OCI-LY3 (cell line): Measurements from ENCODE around the gene LASP1NB.
"Not testable (repeated sequence)": the region's sequence is repeated elsewhere in the genome, so short reads cannot be mapped to it uniquely, and the experiment has no call there.

ENCODE experiments used
- H2AFZ ChIP-seq: fragments of 200-600, 300-600 bp; shearing (Covaris generic); 2 replicates; pipeline ENCODE4 v1.6.0; 2014; ENCODE audit warnings: antibody characterized with exemption, low read depth, low read length
- H3K27ac ChIP-seq: fragments of 200-600, 300-600 bp; sonication (generic); 2 replicates; pipeline ENCODE4 v1.5.1; 2014; ENCODE audit warnings: mild to moderate bottlenecking, low read length, moderate library complexity, mixed read lengths
- H3K27me3 ChIP-seq: fragments of 200-600, 300-600 bp; sonication (generic); 2 replicates; pipeline ENCODE4 v1.6.1; 2014; ENCODE audit warnings: low read depth, low read length, mixed read lengths
- H3K36me3 ChIP-seq: fragments of 200-600, 300-600 bp; sonication (generic); replicated peaks from 2 replicates; pipeline ENCODE3; 2014; ENCODE audit warnings: low read depth, low read length, mixed read lengths
- H3K4me1 ChIP-seq: fragments of 300-600, 200-600 bp; sonication (generic); 2 replicates; pipeline ENCODE4 v1.6.1; 2014; ENCODE audit warnings: low read length, mixed read lengths
- H3K4me2 ChIP-seq: fragments of 200-600, 300-600 bp; sonication (generic); 2 replicates; pipeline ENCODE4 v1.6.1; 2014; ENCODE audit warnings: low read length, mixed read lengths
- H3K4me3 ChIP-seq: fragments of 300-600, 200-600 bp; sonication (generic); 2 replicates; pipeline ENCODE4 v1.5.1; 2014; ENCODE audit warnings: antibody characterized with exemption, mild to moderate bottlenecking, low read length, moderate library complexity
- H3K79me2 ChIP-seq: fragments of 300-600, 200-600 bp; shearing (Covaris generic); 2 replicates; pipeline ENCODE4 v1.6.1; 2014; ENCODE audit warnings: mild to moderate bottlenecking, low read length, mixed read lengths
- H3K9ac ChIP-seq: fragments of 300-600, 200-600 bp; shearing (Covaris generic); 2 replicates; pipeline ENCODE4 v1.6.0; 2014; ENCODE audit warnings: mild to moderate bottlenecking, low read length, moderate library complexity
- H3K9me3 ChIP-seq: fragments of 200-600, 300-600 bp; shearing (Covaris generic); 2 replicates; pipeline ENCODE4 v1.6.1; 2014; ENCODE audit warnings: low read length, mixed read lengths; ENCODE audit not compliant: insufficient read depth
- H4K20me1 ChIP-seq: fragments of 200-600, 300-600 bp; sonication (generic); 2 replicates; pipeline ENCODE4 v1.6.1; 2016; ENCODE audit warnings: low read length, mixed read lengths; ENCODE audit not compliant: insufficient read depth
- EZH2phosphoT487 ChIP-seq: fragments of 200-600 bp; shearing (Covaris generic); IDR thresholded peaks from 2 replicates; pipeline ENCODE4 v1.6.1; 2018; ENCODE audit warnings: antibody characterized with exemption, mixed run types, low read depth
- TF ChIP-seq, protein P1 (sequence below): fragments of 200-600, 300-600 bp; sonication (generic); IDR thresholded peaks from 2 replicates; pipeline ENCODE4 v1.5.1; 2014; ENCODE audit warnings: antibody characterized with exemption, low read length, low read depth

LASP1NB gene

DNA sequence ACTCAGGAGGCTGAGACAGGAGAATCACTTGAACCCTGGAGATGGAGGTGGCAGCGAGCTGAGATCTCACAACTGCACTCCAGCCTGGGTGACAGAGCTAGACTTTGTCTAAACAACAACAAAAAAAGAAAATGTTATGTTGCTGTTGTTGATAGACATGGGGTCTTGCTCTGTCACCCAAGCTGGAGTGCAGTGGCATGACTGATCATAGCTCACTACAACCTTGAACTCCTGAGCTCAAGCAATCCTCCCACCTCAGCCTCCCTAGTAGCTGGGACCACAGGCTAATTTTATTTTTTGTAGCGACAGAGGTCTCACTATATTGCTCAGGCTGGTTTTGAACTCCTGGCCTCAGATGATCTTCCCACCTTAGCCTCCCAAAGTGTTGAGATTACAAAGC is 21.8 kb downstream of the LASP1NB start:
- Histone ChIP-seq H3K4me2 (no peak overlapping the region), H3K27me3 (no peaks in the 10 kb centered on the region), H4K20me1 (no peaks in the 10 kb centered on the region), H3K79me2 (no peaks in the 10 kb centered on the region), H3K9ac (no peak overlapping the region), H2AFZ (no peak overlapping the region), H3K9me3 (no peaks in the 10 kb centered on the region), H3K36me3 (no peaks in the 10 kb centered on the region), H3K4me1 (peaks cover 7% of the 10 kb centered on the region; the same call in 1 of the 2 replicates), H3K4me3 (no peak overlapping the region), H3K27ac (no peak overlapping the region)
- TF ChIP-seq EZH2phosphoT487 = no peak
- TF ChIP-seq, protein P1, sequence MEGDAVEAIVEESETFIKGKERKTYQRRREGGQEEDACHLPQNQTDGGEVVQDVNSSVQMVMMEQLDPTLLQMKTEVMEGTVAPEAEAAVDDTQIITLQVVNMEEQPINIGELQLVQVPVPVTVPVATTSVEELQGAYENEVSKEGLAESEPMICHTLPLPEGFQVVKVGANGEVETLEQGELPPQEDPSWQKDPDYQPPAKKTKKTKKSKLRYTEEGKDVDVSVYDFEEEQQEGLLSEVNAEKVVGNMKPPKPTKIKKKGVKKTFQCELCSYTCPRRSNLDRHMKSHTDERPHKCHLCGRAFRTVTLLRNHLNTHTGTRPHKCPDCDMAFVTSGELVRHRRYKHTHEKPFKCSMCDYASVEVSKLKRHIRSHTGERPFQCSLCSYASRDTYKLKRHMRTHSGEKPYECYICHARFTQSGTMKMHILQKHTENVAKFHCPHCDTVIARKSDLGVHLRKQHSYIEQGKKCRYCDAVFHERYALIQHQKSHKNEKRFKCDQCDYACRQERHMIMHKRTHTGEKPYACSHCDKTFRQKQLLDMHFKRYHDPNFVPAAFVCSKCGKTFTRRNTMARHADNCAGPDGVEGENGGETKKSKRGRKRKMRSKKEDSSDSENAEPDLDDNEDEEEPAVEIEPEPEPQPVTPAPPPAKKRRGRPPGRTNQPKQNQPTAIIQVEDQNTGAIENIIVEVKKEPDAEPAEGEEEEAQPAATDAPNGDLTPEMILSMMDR = no peak

DNA sequence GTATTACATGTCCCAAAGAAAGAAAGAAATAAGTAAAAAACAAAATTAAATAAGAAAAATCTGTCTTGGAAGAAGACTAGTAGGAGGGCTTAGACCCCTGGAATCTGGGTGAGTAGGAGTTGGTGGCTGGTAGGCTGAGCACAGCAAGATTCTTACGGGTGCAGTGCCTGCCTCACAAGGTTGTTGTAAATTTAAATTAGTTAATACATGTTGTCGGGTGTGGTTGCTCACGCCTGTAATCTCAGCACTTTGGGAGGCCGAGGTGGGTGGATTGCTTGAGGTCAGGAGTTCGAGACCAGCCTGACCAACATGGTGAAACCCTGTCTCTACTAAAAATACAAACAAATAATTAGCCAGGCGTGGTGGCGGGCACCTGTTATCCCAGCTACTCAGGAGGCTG is 28.4 kb downstream of the LASP1NB start:
- not testable (repeated sequence) for H3K9ac ChIP-seq, H3K4me3 ChIP-seq, H3K36me3 ChIP-seq, H3K79me2 ChIP-seq, H3K27ac ChIP-seq, H3K27me3 ChIP-seq, H4K20me1 ChIP-seq, H3K9me3 ChIP-seq, H3K4me2 ChIP-seq, H3K4me1 ChIP-seq, H2AFZ ChIP-seq

DNA sequence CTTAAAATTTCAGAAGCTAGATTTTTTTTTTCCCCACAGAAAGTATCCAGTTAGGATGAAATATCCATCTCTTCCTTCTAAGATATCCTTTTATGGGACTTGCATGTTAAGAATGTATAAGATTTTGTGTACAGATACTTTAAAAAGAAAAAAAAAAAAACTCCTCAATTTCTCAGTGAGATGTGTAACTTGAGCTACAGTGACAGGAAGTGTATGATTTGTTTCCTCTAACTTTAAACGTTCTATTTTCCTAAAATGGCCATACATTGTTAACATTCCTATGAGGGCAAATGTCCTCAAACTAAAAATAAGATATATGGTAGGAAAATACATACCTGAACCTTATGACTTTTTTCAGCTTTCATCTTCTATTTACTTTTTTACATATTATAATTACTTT is 32.9 kb downstream of the LASP1NB start:
- Histone ChIP-seq H3K4me3 (no peak overlapping the region), H3K27me3 (no peaks in the 10 kb centered on the region), H3K79me2 (no peaks in the 10 kb centered on the region), H3K36me3 (no peaks in the 10 kb centered on the region), H4K20me1 (no peaks in the 10 kb centered on the region), H3K27ac (no peak overlapping the region), H3K9ac (no peak overlapping the region), H2AFZ (no peak overlapping the region), H3K9me3 (no peaks in the 10 kb centered on the region), H3K4me2 (no peak overlapping the region), H3K4me1 (no peaks in the 10 kb centered on the region)
- TF ChIP-seq, protein P1 = no peak
- TF ChIP-seq EZH2phosphoT487 = no peak

DNA sequence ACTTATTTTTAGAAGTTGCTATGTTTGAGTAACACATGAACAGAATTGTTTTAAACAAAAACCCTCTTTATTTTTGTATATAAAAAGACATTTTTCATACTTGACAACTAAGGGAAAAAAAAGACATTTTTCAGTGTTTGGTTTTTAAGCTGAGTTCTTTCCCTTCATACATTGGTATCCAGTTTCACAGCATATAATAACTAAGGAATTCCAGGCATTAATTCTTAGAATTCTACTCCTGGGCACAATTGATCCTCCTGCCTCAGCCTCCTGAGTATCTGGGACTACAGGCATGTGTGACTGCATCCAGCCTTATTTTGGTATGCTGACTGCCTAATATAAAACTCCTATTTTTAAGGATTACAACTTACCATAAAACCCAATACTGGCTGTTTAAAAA is 33.3 kb downstream of the LASP1NB start:
- H2AFZ ChIP-seq = no peak overlapping the region
- TF ChIP-seq, protein P1 = no peak
- TF ChIP-seq EZH2phosphoT487 = no peak

DNA sequence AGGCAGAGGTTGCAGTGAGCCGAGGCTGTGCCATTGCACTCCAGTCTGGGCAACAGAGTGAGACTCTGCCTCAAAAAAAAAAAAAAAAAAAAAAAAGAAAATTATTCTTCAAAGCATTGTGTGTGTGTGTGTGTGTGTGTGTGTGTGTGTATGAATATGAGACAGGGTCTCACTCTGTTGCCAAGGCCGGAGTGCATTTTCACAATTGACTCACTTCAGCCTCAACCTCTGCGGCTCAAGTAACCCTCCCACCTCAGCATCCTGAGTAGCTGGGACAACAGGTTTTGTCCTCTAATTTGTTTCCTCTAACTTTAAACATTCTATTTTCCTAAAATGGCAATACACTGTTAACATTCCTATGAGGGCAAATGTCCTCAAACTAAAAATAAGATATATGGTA is 34.1 kb downstream of the LASP1NB start:
- no peaks in the 10 kb centered on the region for H3K9me3 ChIP-seq
- H3K79me2 ChIP-seq = no peaks in the 10 kb centered on the region
- no peak overlapping the region for H2AFZ ChIP-seq
- H3K4me1 ChIP-seq = no peaks in the 10 kb centered on the region
- TF ChIP-seq, protein P1 = no peak
- no peak for TF ChIP-seq EZH2phosphoT487
- no peak overlapping the region for H3K27ac ChIP-seq
- no peak overlapping the region for H3K9ac ChIP-seq
- H3K4me3 ChIP-seq = no peak overlapping the region
- H3K4me2 ChIP-seq = no peak overlapping the region
- H3K27me3 ChIP-seq = no peaks in the 10 kb centered on the region
- no peaks in the 10 kb centered on the region for H3K36me3 ChIP-seq
- H4K20me1 ChIP-seq = no peaks in the 10 kb centered on the region

More for the DNA sequence above, 33.3 kb downstream of the LASP1NB start:
- Histone ChIP-seq H3K79me2 (no peaks in the 10 kb centered on the region), H3K9me3 (no peaks in the 10 kb centered on the region), H4K20me1 (no peaks in the 10 kb centered on the region), H3K4me2 (no peak overlapping the region), H3K27me3 (no peaks in the 10 kb centered on the region), H3K27ac (no peak overlapping the region), H3K4me3 (no peak overlapping the region), H3K4me1 (no peaks in the 10 kb centered on the region), H3K36me3 (no peaks in the 10 kb centered on the region), H3K9ac (no peak overlapping the region)
